Prostate gland (tissue), 2 donors: Measurements from ENCODE around the gene IQGAP2. TPM values are rescaled to one million over a fixed set of nuclear protein-coding genes. Genes with fewer than 3 reads are reported as not detected.
"Not testable (repeated sequence)": the region's sequence is repeated elsewhere in the genome, so short reads cannot be mapped to it uniquely, and the experiment has no call there.

Experiments
- DNase-seq: peaks from one replicate; pipeline ENCODE4 v3.0.0-alpha.2; 2019; ENCODE audit warnings: low spot score
- H3K27ac ChIP-seq, 2 donors: fragments of 200-600 bp; sonication (generic); 2 replicates each; pipeline ENCODE4 v1.5.1; 2017 to 2019
- H3K27me3 ChIP-seq: fragments of 200-600 bp; sonication (generic); replicated peaks from 2 replicates; pipeline ENCODE4 v1.5.1; 2019; ENCODE audit not compliant: insufficient read depth
- H3K36me3 ChIP-seq, 2 donors: fragments of 200-600 bp; sonication (generic); 1 replicate in 1 of 2; 2 replicates in 1 of 2; pipeline versions ENCODE4 v1.5.1 to v1.8.1; 2017 to 2019
- H3K4me1 ChIP-seq: fragments of 200-600 bp; sonication (generic); replicated peaks from 2 replicates; pipeline ENCODE4 v1.5.1; 2019
- H3K4me3 ChIP-seq, 2 donors: fragments of 200-600 bp; sonication (generic); 2 replicates each; pipeline ENCODE4 v1.5.1; 2017 to 2019
- H3K9me3 ChIP-seq: fragments of 200-600 bp; sonication (generic); 2 replicates; pipeline ENCODE4 v1.5.1; 2017
- CTCF ChIP-seq, 4 experiments: fragments of 200-600 bp in 2 of 4; fragments of 450-650 bp in 2 of 4; sonication (generic) in 2 of 4; IDR thresholded peaks; 1 replicate in 3 of 4; 2 replicates in 1 of 4; pipeline ENCODE4 v1.5.1; 2016 to 2019; ENCODE audit warnings: antibody characterized with exemption in 4 of 4, mild to moderate bottlenecking in 2 of 4, moderate library complexity in 2 of 4
- POLR2A ChIP-seq: fragments of 450-650 bp; IDR thresholded peaks from one replicate; pipeline ENCODE4 v1.6.1; 2016; ENCODE audit warnings: antibody characterized with exemption, mild to moderate bottlenecking
- POLR2AphosphoS5 ChIP-seq: sonication (generic); formaldehyde crosslinking; IDR thresholded peaks from one replicate; pipeline ENCODE4 v1.6.1; 2017; ENCODE audit warnings: antibody characterized with exemption
- WGBS: methylation state at CpG from one replicate; pipeline ENCODE4 v1.1.5; 2018; 5-methylcytosine and 5-hydroxymethylcytosine counted together
- intact Hi-C: fragments of 100-400 bp; cut with DNase I; formaldehyde crosslinking; loops from one replicate; pipeline ENCODE4 v1.14.2; 2022
- total RNA-seq, 2 donors: library from RNA; depleted of rRNA; stranded (reverse); fragments of >200 nt; gene quantifications; one replicate each; pipeline ENCODE4 v1.1.0, GENCODE V29; 2016

The IQGAP2 gene
- total RNA-seq, 2 donors from 2014 or later: 41.5 to 64.9 TPM

- TF ChIP-seq POLR2AphosphoS5 (no peak), POLR2A (no peak), CTCF (IDR thresholded peaks at IDR 0.05) (no peak)
- Histone ChIP-seq H3K4me1 (no peaks in the 10 kb centered on the region), H3K9me3 (no peaks in the 10 kb centered on the region), H3K4me3 (no peak overlapping the region), H3K27ac (no peak overlapping the region), H3K27me3 (no peaks in the 10 kb centered on the region), H3K36me3 (no peaks in the 10 kb centered on the region)
- DNase-seq: no peak
- intact Hi-C loops: no loop called here
- 81% methylated on average over 6 of the region's 6 CpGs for WGBS
These were observed 333.8 kb downstream of the IQGAP2 start for GRCh38 chr5:76736679-76737556.

- no peaks in the 10 kb centered on the region for H3K27me3 ChIP-seq
- no peak overlapping the region for H3K27ac ChIP-seq
- no peak for TF ChIP-seq CTCF (IDR thresholded peaks at IDR 0.05)
- TF ChIP-seq POLR2AphosphoS5: no peak
- TF ChIP-seq POLR2A: no peak
- WGBS: 88% methylated on average over 5 of the region's 5 CpGs
- no peak overlapping the region for H3K4me3 ChIP-seq
- H3K9me3 ChIP-seq: no peaks in the 10 kb centered on the region
- intact Hi-C loops: no loop called here
- no peak for DNase-seq
- no peaks in the 10 kb centered on the region for H3K4me1 ChIP-seq
- H3K36me3 ChIP-seq: no peaks in the 10 kb centered on the region
These were observed 334.8 kb downstream of the IQGAP2 start for GRCh38 chr5:76737846-76738245.

- H3K27ac ChIP-seq, H3K27me3 ChIP-seq, DNase-seq, H3K36me3 ChIP-seq, H3K9me3 ChIP-seq, intact Hi-C loops, H3K4me1 ChIP-seq, H3K4me3 ChIP-seq: not testable (repeated sequence)
- WGBS: 98% methylated on average over 4 of the region's 4 CpGs
These were observed 338.4 kb downstream of the IQGAP2 start for GRCh38 chr5:76741506-76741905.

GRCh38 chr5:76742583-76742982, 339.5 kb downstream of the IQGAP2 start:
- H3K9me3 ChIP-seq: no peaks in the 10 kb centered on the region
- H3K4me3 ChIP-seq: no peak overlapping the region
- no peak for DNase-seq
- no peak overlapping the region for H3K27ac ChIP-seq
- 90% methylated on average over 4 of the region's 4 CpGs for WGBS
- no peaks in the 10 kb centered on the region for H3K36me3 ChIP-seq
- H3K27me3 ChIP-seq: no peaks in the 10 kb centered on the region
- no peaks in the 10 kb centered on the region for H3K4me1 ChIP-seq
- TF ChIP-seq CTCF (IDR thresholded peaks at IDR 0.05): no peak
- TF ChIP-seq POLR2A: no peak
- TF ChIP-seq POLR2AphosphoS5: no peak
- intact Hi-C loops: no loop called here

- Histone ChIP-seq H3K36me3 (no peaks in the 10 kb centered on the region), H3K9me3 (no peaks in the 10 kb centered on the region), H3K27ac (no peak overlapping the region), H3K4me1 (no peaks in the 10 kb centered on the region), H3K4me3 (no peak overlapping the region), H3K27me3 (no peaks in the 10 kb centered on the region)
- intact Hi-C loops: no loop called here
- no peak for DNase-seq
- TF ChIP-seq POLR2AphosphoS5: no peak
- no peak for TF ChIP-seq CTCF (IDR thresholded peaks at IDR 0.05)
- TF ChIP-seq POLR2A: no peak
- 49% methylated on average over 2 of the region's 2 CpGs for WGBS
These were observed 341.5 kb downstream of the IQGAP2 start for GRCh38 chr5:76744632-76745031.
